ENCODE results near the gene SCO2. TPM values are rescaled to one million over a fixed set of nuclear protein-coding genes. Genes with fewer than 3 reads are reported as not detected.

The SCO2 gene
- polyA plus RNA-seq, 3 donors: 39.5 to 101 (median 69.6) TPM

GRCh38 chr22:50530580-50530876, 5.1 kb upstream of the SCO2 start:
- peak in 2 of 3 donors; percentile 47 to 53 for DNase-seq
- Histone ChIP-seq H3K79me2 (ENCODE audit: insufficient read depth, low read length) (peaks cover 76% of the 10 kb centered on the region), H3K4me1 (ENCODE audit: control insufficient read depth in 1 of 2, insufficient read depth in 2 of 2, low read length in 2 of 2) (peaks cover 62 to 86% of the 10 kb centered on the region in 2 donors), H4K20me1 (ENCODE audit: insufficient read depth, low read length) (peaks cover 42% of the 10 kb centered on the region), H3K27ac (ENCODE audit: low read depth in 1 of 2, low read length in 2 of 2) (peak overlapping the region; percentile 100), H3K9ac (ENCODE audit: insufficient read depth, low read length, poor library complexity, severe bottlenecking) (peak overlapping the region; percentile 100), H3K36me3 (replicated peaks in 1 of 2; ENCODE audit: control insufficient read depth in 1 of 2, insufficient read depth in 2 of 2, low read length in 2 of 2) (peaks cover 13 to 16% of the 10 kb centered on the region in 2 donors), H3K4me2 (replicated peaks; ENCODE audit: extremely low read depth, low read length, poor library complexity, severe bottlenecking) (peak overlapping the region; percentile 95), H2AFZ (ENCODE audit: insufficient read depth, low read depth, low read length, poor library complexity, severe bottlenecking) (no peak overlapping the region), H3K27me3 (ENCODE audit: control insufficient read depth in 2 of 2, insufficient read depth in 2 of 2, low read length in 2 of 2) (no peaks in the 10 kb centered on the region), H3K9me3 (replicated peaks in 1 of 2; ENCODE audit: control insufficient read depth in 1 of 2, insufficient read depth in 1 of 2, low read length in 2 of 2) (no peaks in the 10 kb centered on the region), H3K4me3 (replicated peaks in 1 of 3; ENCODE audit: low read depth in 2 of 3, low read length in 3 of 3) (peak overlapping the region; percentile 72 to 99 (median 92))
- no peak for TF ChIP-seq CTCF (IDR thresholded peaks at IDR 0.05)
- H3K4me3 Mint-ChIP-seq: peak overlapping the region; percentile 90 to 93
- H3K4me1 Mint-ChIP-seq: peaks cover 50% of the 10 kb centered on the region
- no peaks in the 10 kb centered on the region for H3K27me3 Mint-ChIP-seq (ENCODE audit: low read depth in 3 of 3)
- no peaks in the 10 kb centered on the region for H3K9me3 Mint-ChIP-seq
- peaks cover 23 to 25% of the 10 kb centered on the region in 2 donors for H3K36me3 Mint-ChIP-seq
- peak overlapping the region; percentile 99 to 100 (median 99) for H3K27ac Mint-ChIP-seq
- under 1% methylated on average over 21 of the region's 21 CpGs for WGBS (ENCODE audit: insufficient coverage)
- intact Hi-C loops (cut with micrococcal nuclease): loop anchor here (1.0 to 10.0 kb wide), 4 partner anchors 12 to 596 kb away; partner anchors contain the start of gene TRABD (in 1 of the 2)

GRCh38 chr22:50529897-50530579, 4.6 kb upstream of the SCO2 start, which contains the start of gene TYMP:
TYMP (minus strand) TSS chr22:50530012; CDS start chr22:50529709, 303 bp downstream.
- WGBS (ENCODE audit: insufficient coverage): under 1% methylated on average over 92 of the region's 92 CpGs
- peak within 1 kb of the TSS; percentile 72 to 99 (median 92) for H3K4me3 ChIP-seq (replicated peaks in 1 of 3; ENCODE audit: low read depth in 2 of 3, low read length in 3 of 3)
- peak within 1 kb of the TSS; percentile 100 for H3K9ac ChIP-seq (ENCODE audit: insufficient read depth, low read length, poor library complexity, severe bottlenecking)
- H2AFZ ChIP-seq (ENCODE audit: insufficient read depth, low read depth, low read length, poor library complexity, severe bottlenecking): no peak within 1 kb of the TSS
- no peaks in the 10 kb centered on the region for H3K9me3 ChIP-seq (replicated peaks in 1 of 2; ENCODE audit: control insufficient read depth in 1 of 2, insufficient read depth in 1 of 2, low read length in 2 of 2)
- H3K27me3 ChIP-seq (ENCODE audit: control insufficient read depth in 2 of 2, insufficient read depth in 2 of 2, low read length in 2 of 2): no peaks in the 10 kb centered on the region
- Mint-ChIP-seq H3K27ac (peak within 1 kb of the TSS; percentile 99 to 100 (median 99)), H3K27me3 (ENCODE audit: low read depth in 3 of 3) (no peaks in the 10 kb centered on the region), H3K36me3 (peaks cover 23 to 25% of the 10 kb centered on the region in 2 donors), H3K9me3 (no peaks in the 10 kb centered on the region), H3K4me1 (peaks cover 47% of the 10 kb centered on the region), H3K4me3 (peak within 1 kb of the TSS; percentile 91 to 95)
- peaks cover 77% of the 10 kb centered on the region for H3K79me2 ChIP-seq (ENCODE audit: insufficient read depth, low read length)
- peaks cover 47% of the 10 kb centered on the region for H4K20me1 ChIP-seq (ENCODE audit: insufficient read depth, low read length)
- H3K36me3 ChIP-seq (replicated peaks in 1 of 2; ENCODE audit: control insufficient read depth in 1 of 2, insufficient read depth in 2 of 2, low read length in 2 of 2): peaks cover 13 to 16% of the 10 kb centered on the region in 2 donors
- peak within 1 kb of the TSS; percentile 95 for H3K4me2 ChIP-seq (replicated peaks; ENCODE audit: extremely low read depth, low read length, poor library complexity, severe bottlenecking)
- H3K4me1 ChIP-seq (ENCODE audit: control insufficient read depth in 1 of 2, insufficient read depth in 2 of 2, low read length in 2 of 2): peaks cover 61 to 85% of the 10 kb centered on the region in 2 donors
- peak within 1 kb of the TSS; percentile 100 for H3K27ac ChIP-seq (ENCODE audit: low read depth in 1 of 2, low read length in 2 of 2)
- TF ChIP-seq CTCF (IDR thresholded peaks at IDR 0.05): no peak
- peak; percentile 78 to 91 (median 81) for DNase-seq
- intact Hi-C loops (cut with micrococcal nuclease): loop anchor here (1.0 to 10.0 kb wide), 7 partner anchors 12 to 595 kb away; partner anchors contain the start of genes CHKB (in 2 of the 2), SYCE3 (in 1 of the 2) and TRABD (in 1 of the 2)
